ENCODE measurements around the gene ZFHX2. TPM values are rescaled to one million over a fixed set of nuclear protein-coding genes. Genes with fewer than 3 reads are reported as not detected.

The ZFHX2 gene
- total RNA-seq, 1 experiment from 2014 or later, result 3.7 TPM

DNA sequence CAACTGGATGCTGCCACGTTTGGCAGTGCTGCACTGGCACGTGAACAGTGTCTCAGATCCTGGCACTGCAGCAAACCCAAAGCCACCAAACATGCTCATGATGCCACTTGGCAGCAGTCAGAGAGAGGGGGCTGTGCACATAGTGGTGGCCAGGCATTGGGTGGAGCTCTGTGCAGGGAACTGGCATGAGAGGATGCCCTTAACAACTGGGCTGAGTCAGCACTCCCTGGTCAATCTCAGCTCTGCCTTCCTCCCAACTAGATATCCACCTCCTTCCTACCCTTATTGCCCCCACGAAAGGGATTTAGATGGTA, 37.0 kb downstream of the ZFHX2 start:
- H3K27me3 Mint-ChIP-seq (ENCODE audit: unreplicated experiment), result peaks cover 65% of the 10 kb centered on the region
- H3K9me3 Mint-ChIP-seq (ENCODE audit: low read depth, unreplicated experiment), result no peaks in the 10 kb centered on the region
- DNase-seq, result no peak
- TF ChIP-seq, protein P1, sequence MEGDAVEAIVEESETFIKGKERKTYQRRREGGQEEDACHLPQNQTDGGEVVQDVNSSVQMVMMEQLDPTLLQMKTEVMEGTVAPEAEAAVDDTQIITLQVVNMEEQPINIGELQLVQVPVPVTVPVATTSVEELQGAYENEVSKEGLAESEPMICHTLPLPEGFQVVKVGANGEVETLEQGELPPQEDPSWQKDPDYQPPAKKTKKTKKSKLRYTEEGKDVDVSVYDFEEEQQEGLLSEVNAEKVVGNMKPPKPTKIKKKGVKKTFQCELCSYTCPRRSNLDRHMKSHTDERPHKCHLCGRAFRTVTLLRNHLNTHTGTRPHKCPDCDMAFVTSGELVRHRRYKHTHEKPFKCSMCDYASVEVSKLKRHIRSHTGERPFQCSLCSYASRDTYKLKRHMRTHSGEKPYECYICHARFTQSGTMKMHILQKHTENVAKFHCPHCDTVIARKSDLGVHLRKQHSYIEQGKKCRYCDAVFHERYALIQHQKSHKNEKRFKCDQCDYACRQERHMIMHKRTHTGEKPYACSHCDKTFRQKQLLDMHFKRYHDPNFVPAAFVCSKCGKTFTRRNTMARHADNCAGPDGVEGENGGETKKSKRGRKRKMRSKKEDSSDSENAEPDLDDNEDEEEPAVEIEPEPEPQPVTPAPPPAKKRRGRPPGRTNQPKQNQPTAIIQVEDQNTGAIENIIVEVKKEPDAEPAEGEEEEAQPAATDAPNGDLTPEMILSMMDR (IDR thresholded peaks at IDR 0.05; ENCODE audit: unreplicated experiment), result no peak
- no peak overlapping the region for H3K4me3 Mint-ChIP-seq (ENCODE audit: low read depth, unreplicated experiment)
- no peak overlapping the region for H3K27ac Mint-ChIP-seq (ENCODE audit: unreplicated experiment)
- BruUV-seq (replicated peaks), result no TSS peak
- CTCF ChIA-PET, result no interaction called here
- H3K36me3 Mint-ChIP-seq (ENCODE audit: insufficient read depth, unreplicated experiment), result no peaks in the 10 kb centered on the region
- intact Hi-C loops (cut with micrococcal nuclease; ENCODE audit: unreplicated experiment), result no loop called here
- H3K4me1 Mint-ChIP-seq (ENCODE audit: low read depth, unreplicated experiment), result no peaks in the 10 kb centered on the region

DNA sequence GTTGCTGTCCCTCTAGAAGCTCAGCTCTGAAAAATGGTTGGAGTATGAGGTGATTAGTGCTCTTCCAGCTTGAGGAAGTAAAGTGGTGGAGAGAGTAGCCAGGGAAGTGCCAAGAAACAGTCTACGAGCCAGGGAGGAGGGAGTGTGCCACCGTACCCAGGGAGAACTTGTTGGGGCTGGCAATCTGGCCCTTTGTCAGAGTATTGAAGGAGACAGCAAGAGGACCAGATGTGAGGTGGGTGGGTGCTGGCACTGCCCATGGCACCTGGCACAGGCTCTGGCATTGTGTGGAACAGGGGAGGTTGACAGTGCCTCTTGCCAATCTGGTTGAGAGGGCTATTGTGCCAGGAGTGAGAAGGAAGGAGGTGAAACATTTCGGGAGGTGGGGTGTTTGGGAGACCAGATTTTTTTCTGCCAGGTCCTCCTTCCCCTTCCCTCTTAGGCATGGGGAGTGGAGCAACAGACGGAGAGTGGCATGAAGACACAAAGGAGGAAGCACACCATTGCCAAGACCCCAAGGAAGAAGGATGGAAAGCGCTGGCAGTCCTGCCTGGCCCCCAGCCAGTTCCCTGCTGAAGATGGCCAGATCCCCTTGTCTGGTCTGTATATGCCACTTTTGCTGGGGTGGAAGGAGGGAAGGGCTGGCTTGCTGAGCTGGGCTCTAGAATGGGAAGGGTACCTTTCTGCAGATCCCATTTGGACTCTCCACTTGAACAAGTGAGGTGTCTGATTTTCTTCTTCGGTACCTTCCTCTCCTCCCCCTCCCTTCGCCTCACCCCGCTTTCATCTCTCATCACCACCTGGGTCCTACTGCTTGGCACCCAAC, 37.5 kb downstream of the ZFHX2 start:
- no TSS peak for BruUV-seq (replicated peaks)
- intact Hi-C loops (cut with micrococcal nuclease; ENCODE audit: unreplicated experiment), result no loop called here
- Mint-ChIP-seq H3K27ac (ENCODE audit: unreplicated experiment) (no peak overlapping the region), H3K27me3 (ENCODE audit: unreplicated experiment) (peaks cover 59% of the 10 kb centered on the region), H3K9me3 (ENCODE audit: low read depth, unreplicated experiment) (no peaks in the 10 kb centered on the region), H3K4me1 (ENCODE audit: low read depth, unreplicated experiment) (no peaks in the 10 kb centered on the region), H3K4me3 (ENCODE audit: low read depth, unreplicated experiment) (no peak overlapping the region), H3K36me3 (ENCODE audit: insufficient read depth, unreplicated experiment) (no peaks in the 10 kb centered on the region)
- CTCF ChIA-PET, result no interaction called here
- DNase-seq, result no peak
- TF ChIP-seq, protein P1 (IDR thresholded peaks at IDR 0.05; ENCODE audit: unreplicated experiment), result no peak

DNA sequence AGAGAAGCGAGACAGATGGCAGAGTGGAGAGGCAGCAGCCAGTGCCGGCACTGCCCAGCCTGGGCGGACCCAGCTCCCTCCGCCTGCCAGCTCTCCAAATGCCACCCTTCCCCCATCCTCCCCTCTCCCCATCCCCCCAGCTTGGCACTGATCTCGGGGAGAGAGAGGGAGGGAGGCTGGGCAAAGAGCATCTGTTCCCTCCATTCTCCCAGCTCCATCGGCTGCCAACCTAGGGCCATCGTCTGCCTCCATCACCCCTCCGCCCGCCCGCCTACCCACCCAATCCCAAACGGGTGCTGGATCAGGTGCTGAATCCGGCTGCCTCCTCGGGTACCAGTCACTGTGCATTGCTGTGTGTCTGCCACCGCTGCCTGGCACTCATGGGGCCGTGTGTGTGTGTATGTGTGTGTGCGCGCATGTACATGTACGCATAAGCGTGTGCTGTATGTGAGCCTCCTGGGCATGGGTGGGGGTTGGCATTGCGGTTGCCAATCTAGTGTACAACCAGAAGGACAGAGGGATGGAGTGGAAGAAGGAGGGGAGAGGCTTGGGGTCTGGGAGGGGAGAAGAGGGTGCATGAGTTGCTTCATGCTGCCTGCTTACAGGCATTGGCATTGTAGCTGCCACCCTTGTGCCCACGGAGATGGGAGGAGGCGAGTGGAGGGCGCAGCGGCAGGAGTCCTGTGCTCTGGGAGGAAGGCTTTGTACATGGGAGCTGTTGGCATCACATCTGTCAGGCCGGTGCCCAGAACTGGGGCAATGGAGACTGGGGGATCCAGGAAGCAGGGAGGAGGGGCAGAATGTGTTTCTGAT, 38.4 kb downstream of the ZFHX2 start:
- BruUV-seq (replicated peaks), result no TSS peak
- H3K27me3 Mint-ChIP-seq (ENCODE audit: unreplicated experiment), result peaks cover 56% of the 10 kb centered on the region
- H3K9me3 Mint-ChIP-seq (ENCODE audit: low read depth, unreplicated experiment), result no peaks in the 10 kb centered on the region
- no peak overlapping the region for H3K4me3 Mint-ChIP-seq (ENCODE audit: low read depth, unreplicated experiment)
- intact Hi-C loops (cut with micrococcal nuclease; ENCODE audit: unreplicated experiment), result no loop called here
- H3K4me1 Mint-ChIP-seq (ENCODE audit: low read depth, unreplicated experiment), result no peaks in the 10 kb centered on the region
- H3K27ac Mint-ChIP-seq (ENCODE audit: unreplicated experiment), result no peak overlapping the region
- CTCF ChIA-PET, result no interaction called here
- no peak for DNase-seq
- H3K36me3 Mint-ChIP-seq (ENCODE audit: insufficient read depth, unreplicated experiment), result no peaks in the 10 kb centered on the region
- TF ChIP-seq, protein P1 (IDR thresholded peaks at IDR 0.05; ENCODE audit: unreplicated experiment), result no peak

DNA sequence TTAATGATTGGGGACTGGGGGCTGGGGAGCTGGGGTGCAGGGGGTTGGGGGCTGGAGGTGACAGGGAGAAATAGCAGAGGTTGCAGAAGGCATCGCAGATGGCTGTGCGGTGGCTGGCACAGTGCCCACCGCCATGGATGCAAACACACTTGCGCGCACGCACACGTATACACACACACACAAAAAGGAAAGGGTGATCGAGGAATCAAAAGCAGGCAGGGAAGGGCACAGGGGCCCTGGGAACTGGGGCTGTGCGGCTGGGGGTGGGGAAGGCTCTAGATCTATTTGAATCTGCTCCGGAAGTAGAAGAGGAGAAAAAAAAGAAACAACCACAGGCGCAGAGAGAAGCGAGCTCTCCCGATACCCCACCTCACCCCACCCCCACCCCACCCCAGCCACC, 39.4 kb downstream of the ZFHX2 start:
- Mint-ChIP-seq H3K27me3 (ENCODE audit: unreplicated experiment) (peaks cover 45% of the 10 kb centered on the region), H3K36me3 (ENCODE audit: insufficient read depth, unreplicated experiment) (no peaks in the 10 kb centered on the region), H3K27ac (ENCODE audit: unreplicated experiment) (no peak overlapping the region), H3K4me3 (ENCODE audit: low read depth, unreplicated experiment) (no peak overlapping the region), H3K9me3 (ENCODE audit: low read depth, unreplicated experiment) (no peaks in the 10 kb centered on the region), H3K4me1 (ENCODE audit: low read depth, unreplicated experiment) (no peaks in the 10 kb centered on the region)
- DNase-seq, result no peak
- no TSS peak for BruUV-seq (replicated peaks)
- CTCF ChIA-PET, result interaction anchor here (0.6 kb wide), 1 partner anchor 51 kb away, joined by 4 read pairs; no protein-coding TSS in a partner anchor
- TF ChIP-seq, protein P1 (IDR thresholded peaks at IDR 0.05; ENCODE audit: unreplicated experiment), result no peak
- intact Hi-C loops (cut with micrococcal nuclease; ENCODE audit: unreplicated experiment), result no loop called here
